Measurements from ENCODE around the gene CDC42SE2.

CDC42SE2 gene

GRCh38 chr5:131364507-131365050 lies 100.7 kb downstream of the CDC42SE2 start:
- Histone ChIP-seq H3K27me3 (ENCODE audit: low read depth, low read length) (no peaks in the 10 kb centered on the region), H3K4me1 (ENCODE audit: low read length) (peaks cover 7% of the 10 kb centered on the region; the same call in 1 of the 2 replicates), H4K20me1 (ENCODE audit: insufficient read depth, low read length) (peaks cover 85% of the 10 kb centered on the region), H2AFZ (ENCODE audit: low read depth, low read length) (no peak overlapping the region), H3K9me3 (ENCODE audit: insufficient read depth, low read length) (no peaks in the 10 kb centered on the region), H3K9ac (ENCODE audit: low read length) (no peak overlapping the region), H3K4me2 (ENCODE audit: low read length) (no peak overlapping the region), H3K79me2 (ENCODE audit: low read length) (peaks cover 99% of the 10 kb centered on the region), H3K27ac (ENCODE audit: low read length) (no peak overlapping the region), H3K36me3 (replicated peaks; ENCODE audit: low read depth, low read length) (peaks cover 42% of the 10 kb centered on the region), H3K4me3 (ENCODE audit: low read length) (no peak overlapping the region)
- TF ChIP-seq CTCF (IDR thresholded peaks at IDR 0.05; ENCODE audit: low read depth, low read length) (no peak), EZH2phosphoT487 (IDR thresholded peaks at IDR 0.05; ENCODE audit: low read depth) (no peak)

DNA sequence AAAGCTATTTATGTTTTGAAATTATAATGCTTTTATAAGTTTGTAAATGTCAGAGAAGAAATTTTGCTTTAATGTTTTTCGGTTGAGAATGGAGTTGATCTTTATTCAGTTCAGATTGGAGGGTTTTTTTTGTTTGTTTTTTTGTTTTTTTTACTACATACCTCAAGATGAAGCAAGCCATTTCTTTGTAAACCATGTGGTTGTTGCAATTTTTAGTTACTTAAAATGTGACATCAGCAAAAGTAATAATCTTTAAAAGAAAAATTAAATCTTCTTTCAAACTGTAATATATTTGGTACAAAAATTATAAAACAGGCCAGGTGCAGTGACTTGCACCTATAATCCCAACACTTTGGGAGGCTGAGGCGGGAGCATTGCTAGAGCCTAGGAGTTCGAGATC lies 102.6 kb downstream of the CDC42SE2 start:
- no peak for TF ChIP-seq EZH2phosphoT487 (IDR thresholded peaks at IDR 0.05; ENCODE audit: low read depth)
- no peak for TF ChIP-seq CTCF (IDR thresholded peaks at IDR 0.05; ENCODE audit: low read depth, low read length)
- Histone ChIP-seq H3K4me3 (ENCODE audit: low read length) (no peak overlapping the region), H3K27me3 (ENCODE audit: low read depth, low read length) (no peaks in the 10 kb centered on the region), H3K36me3 (replicated peaks; ENCODE audit: low read depth, low read length) (peaks cover 38% of the 10 kb centered on the region), H3K79me2 (ENCODE audit: low read length) (peaks cover 99% of the 10 kb centered on the region), H2AFZ (ENCODE audit: low read depth, low read length) (no peak overlapping the region), H3K9me3 (ENCODE audit: insufficient read depth, low read length) (no peaks in the 10 kb centered on the region), H4K20me1 (ENCODE audit: insufficient read depth, low read length) (peaks cover 86% of the 10 kb centered on the region), H3K27ac (ENCODE audit: low read length) (no peak overlapping the region), H3K9ac (ENCODE audit: low read length) (no peak overlapping the region), H3K4me1 (ENCODE audit: low read length) (peaks cover 22% of the 10 kb centered on the region), H3K4me2 (ENCODE audit: low read length) (no peak overlapping the region)

DNA sequence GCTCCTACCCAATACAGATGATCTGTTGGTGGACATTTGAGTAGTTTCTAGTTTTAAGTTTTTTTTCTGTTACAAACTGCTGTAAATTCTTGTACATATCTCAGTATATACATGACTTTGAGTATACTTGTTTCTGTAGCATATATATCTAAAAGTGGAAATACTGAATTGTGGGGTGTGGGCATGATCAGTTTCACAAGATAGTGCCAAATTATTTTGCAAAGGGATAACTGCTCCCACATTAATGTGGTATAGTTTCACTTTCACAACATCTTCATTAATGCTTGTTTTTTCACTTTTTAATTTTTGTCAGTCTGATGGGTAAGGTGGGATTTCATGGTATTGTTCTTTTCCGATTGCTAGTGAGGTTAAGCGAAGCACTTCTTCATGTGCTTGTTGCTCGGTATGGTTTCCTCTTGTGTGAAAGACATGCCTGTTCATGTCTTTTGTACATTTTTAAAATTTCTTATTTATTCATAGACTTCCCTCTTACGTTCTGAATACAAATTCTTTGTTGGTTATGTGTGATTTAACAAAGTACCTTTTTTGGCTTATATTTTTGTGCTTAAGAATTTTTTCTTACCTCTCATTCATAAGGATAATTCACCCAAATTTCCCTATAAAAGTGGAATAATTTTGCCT lies 103.5 kb downstream of the CDC42SE2 start:
- Histone ChIP-seq H3K4me1 (ENCODE audit: low read length) (peaks cover 31% of the 10 kb centered on the region), H3K27ac (ENCODE audit: low read length) (no peak overlapping the region), H3K79me2 (ENCODE audit: low read length) (peaks cover 99% of the 10 kb centered on the region), H2AFZ (ENCODE audit: low read depth, low read length) (no peak overlapping the region), H3K4me3 (ENCODE audit: low read length) (no peak overlapping the region), H3K27me3 (ENCODE audit: low read depth, low read length) (no peaks in the 10 kb centered on the region), H3K9me3 (ENCODE audit: insufficient read depth, low read length) (no peaks in the 10 kb centered on the region), H3K9ac (ENCODE audit: low read length) (no peak overlapping the region), H3K4me2 (ENCODE audit: low read length) (no peak overlapping the region), H3K36me3 (replicated peaks; ENCODE audit: low read depth, low read length) (peaks cover 43% of the 10 kb centered on the region), H4K20me1 (ENCODE audit: insufficient read depth, low read length) (peaks cover 86% of the 10 kb centered on the region)
- TF ChIP-seq EZH2phosphoT487 (IDR thresholded peaks at IDR 0.05; ENCODE audit: low read depth) (no peak), CTCF (IDR thresholded peaks at IDR 0.05; ENCODE audit: low read depth, low read length) (no peak)

GRCh38 chr5:131368866-131369265 lies 105.0 kb downstream of the CDC42SE2 start:
- H3K4me2 ChIP-seq (ENCODE audit: low read length): no peak overlapping the region
- H3K4me3 ChIP-seq (ENCODE audit: low read length): no peak overlapping the region
- peaks cover 41% of the 10 kb centered on the region for H3K36me3 ChIP-seq (replicated peaks; ENCODE audit: low read depth, low read length)
- no peaks in the 10 kb centered on the region for H3K9me3 ChIP-seq (ENCODE audit: insufficient read depth, low read length)
- no peaks in the 10 kb centered on the region for H3K27me3 ChIP-seq (ENCODE audit: low read depth, low read length)
- peaks cover 87% of the 10 kb centered on the region for H4K20me1 ChIP-seq (ENCODE audit: insufficient read depth, low read length)
- no peak overlapping the region for H2AFZ ChIP-seq (ENCODE audit: low read depth, low read length)
- no peak overlapping the region for H3K27ac ChIP-seq (ENCODE audit: low read length)
- peaks cover 46% of the 10 kb centered on the region for H3K4me1 ChIP-seq (ENCODE audit: low read length)
- TF ChIP-seq CTCF (IDR thresholded peaks at IDR 0.05; ENCODE audit: low read depth, low read length) (no peak), EZH2phosphoT487 (IDR thresholded peaks at IDR 0.05; ENCODE audit: low read depth) (no peak)
- no peak overlapping the region for H3K9ac ChIP-seq (ENCODE audit: low read length)
- peaks cover 100% of the 10 kb centered on the region for H3K79me2 ChIP-seq (ENCODE audit: low read length)
